ACC112 (cell line): Measurements from ENCODE around the gene MMS22L.

Experiments used
- H2AFZ ChIP-seq: fragments of 200-600 bp; sonication (generic); one replicate; pipeline ENCODE4 v1.6.0; 2017; ENCODE audit warnings: antibody characterized with exemption, low read length; ENCODE audit not compliant: unreplicated experiment
- H3K27ac ChIP-seq: fragments of 200-600 bp; sonication (generic); 2 replicates; pipeline ENCODE4 v1.5.1; 2014; ENCODE audit warnings: low read depth, mild to moderate bottlenecking, antibody characterized with exemption, low read length, moderate library complexity
- H3K27me3 ChIP-seq: fragments of 200-600 bp; sonication (generic); 2 replicates; pipeline ENCODE4 v1.6.1; 2014; ENCODE audit warnings: mild to moderate bottlenecking, antibody characterized with exemption, low read length, moderate library complexity, mixed read lengths; ENCODE audit not compliant: insufficient read depth
- H3K36me3 ChIP-seq: fragments of 200-600 bp; sonication (generic); 2 replicates; pipeline ENCODE4 v1.6.1; 2016; ENCODE audit warnings: mild to moderate bottlenecking, antibody characterized with exemption, low read length, moderate library complexity, mixed read lengths; ENCODE audit not compliant: insufficient read depth
- H3K4me1 ChIP-seq: fragments of 200-600 bp; sonication (generic); one replicate; pipeline ENCODE4 v1.6.1; 2016; ENCODE audit warnings: low read length, mixed read lengths; ENCODE audit not compliant: insufficient read depth, unreplicated experiment, control insufficient read depth
- H3K4me3 ChIP-seq: fragments of 200-600 bp; sonication (generic); 2 replicates; pipeline ENCODE4 v1.5.1; 2014; ENCODE audit warnings: mild to moderate bottlenecking, low read depth, low read length
- H3K79me2 ChIP-seq: fragments of 200-600 bp; sonication (generic); one replicate; pipeline ENCODE4 v1.6.0; 2016; ENCODE audit warnings: low read length; ENCODE audit not compliant: control insufficient read depth, unreplicated experiment, insufficient read depth

The MMS22L gene

DNA sequence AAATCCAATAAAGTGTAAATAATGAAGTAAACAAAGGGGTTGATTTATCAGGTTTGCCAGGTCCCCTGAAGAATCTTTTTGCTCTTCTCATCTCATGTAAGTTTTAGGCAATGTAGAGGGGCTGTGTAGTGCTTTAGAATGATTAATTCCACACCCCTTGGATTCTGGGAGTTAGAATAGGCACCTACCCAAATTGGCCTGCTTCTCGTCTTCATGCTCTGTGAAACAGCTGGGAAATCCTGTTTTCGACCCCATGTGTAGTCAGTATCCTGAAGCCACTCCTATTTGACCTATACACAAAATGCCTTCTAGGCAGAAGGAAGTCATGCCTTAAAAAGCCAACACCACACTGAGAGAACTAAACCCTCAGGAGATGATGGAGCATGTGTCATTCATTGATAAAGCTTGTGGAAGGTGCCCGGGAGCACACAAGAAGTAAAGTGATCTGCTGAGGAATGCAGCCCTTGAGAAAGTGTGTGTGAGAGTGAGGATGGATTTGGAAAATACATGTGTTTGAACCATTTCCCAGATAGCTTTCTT is 187.6 kb downstream of the MMS22L start:
- H3K4me1 ChIP-seq, result peaks cover 6% of the 10 kb centered on the region
- no peaks in the 10 kb centered on the region for H3K27me3 ChIP-seq
- H3K4me3 ChIP-seq, result no peak overlapping the region
- H3K36me3 ChIP-seq, result no peaks in the 10 kb centered on the region
- no peak overlapping the region for H2AFZ ChIP-seq
- H3K79me2 ChIP-seq, result no peaks in the 10 kb centered on the region
- H3K27ac ChIP-seq, result no peak overlapping the region

DNA sequence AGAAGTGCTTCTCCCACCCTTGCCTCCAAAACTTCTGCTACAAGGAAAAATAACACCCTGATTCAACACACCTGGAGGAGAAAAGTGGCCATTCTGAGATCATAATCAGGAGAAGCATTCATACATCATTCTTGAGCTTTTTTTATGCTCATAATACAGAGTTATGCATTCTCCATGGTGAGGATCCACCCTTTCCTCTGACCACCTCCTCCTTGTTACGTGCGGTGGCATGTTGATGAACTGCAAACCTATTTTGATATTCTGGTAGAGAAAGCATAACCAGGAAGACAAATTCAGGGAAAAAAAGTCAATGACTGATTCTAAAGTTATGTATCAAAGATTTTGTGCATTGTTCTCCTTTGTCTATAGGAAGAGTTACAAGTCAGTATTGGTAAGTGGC is 188.6 kb downstream of the MMS22L start:
- no peak overlapping the region for H3K27ac ChIP-seq
- no peak overlapping the region for H2AFZ ChIP-seq
- H3K4me3 ChIP-seq, result no peak overlapping the region
- no peaks in the 10 kb centered on the region for H3K27me3 ChIP-seq
- no peaks in the 10 kb centered on the region for H3K36me3 ChIP-seq
- peaks cover 6% of the 10 kb centered on the region for H3K4me1 ChIP-seq
- no peaks in the 10 kb centered on the region for H3K79me2 ChIP-seq

DNA sequence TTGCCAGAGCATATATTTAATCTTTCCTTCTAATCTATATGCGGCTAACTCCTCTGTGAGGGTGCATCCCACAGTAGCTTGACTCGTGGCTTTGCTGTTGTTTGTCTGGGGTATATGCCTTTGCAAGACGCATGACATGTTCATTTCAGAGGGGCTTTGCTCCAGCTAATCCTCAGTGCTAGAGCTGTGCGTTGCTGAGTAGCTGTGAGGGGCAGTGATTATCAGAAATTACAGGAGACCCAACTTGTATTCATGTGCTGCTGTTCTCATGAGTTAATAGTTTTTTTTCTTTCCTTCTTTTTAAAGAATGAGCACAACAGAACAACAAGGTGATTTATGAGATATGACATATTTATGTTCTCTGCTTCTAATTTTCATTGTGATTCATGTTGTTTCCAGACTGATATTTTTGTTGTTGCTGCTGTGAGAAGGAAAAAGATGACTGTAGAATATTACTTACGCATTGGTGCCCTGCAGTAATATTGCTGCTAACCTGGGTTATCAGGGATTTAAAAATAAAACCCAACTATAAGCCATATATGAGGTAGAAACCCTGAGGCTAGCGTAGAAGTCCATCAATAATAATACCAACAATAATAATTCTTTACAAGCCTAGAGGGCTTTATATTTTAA is 190.2 kb downstream of the MMS22L start:
- Histone ChIP-seq H3K4me1 (peaks cover 2% of the 10 kb centered on the region), H2AFZ (no peak overlapping the region), H3K36me3 (no peaks in the 10 kb centered on the region), H3K4me3 (no peak overlapping the region), H3K27ac (no peak overlapping the region), H3K27me3 (no peaks in the 10 kb centered on the region), H3K79me2 (no peaks in the 10 kb centered on the region)
